ENCODE data around the gene TIAM1.
A peak's percentile ranks its signal among the peaks of the same experiment; 100 is the strongest.

TIAM1 gene

DNA sequence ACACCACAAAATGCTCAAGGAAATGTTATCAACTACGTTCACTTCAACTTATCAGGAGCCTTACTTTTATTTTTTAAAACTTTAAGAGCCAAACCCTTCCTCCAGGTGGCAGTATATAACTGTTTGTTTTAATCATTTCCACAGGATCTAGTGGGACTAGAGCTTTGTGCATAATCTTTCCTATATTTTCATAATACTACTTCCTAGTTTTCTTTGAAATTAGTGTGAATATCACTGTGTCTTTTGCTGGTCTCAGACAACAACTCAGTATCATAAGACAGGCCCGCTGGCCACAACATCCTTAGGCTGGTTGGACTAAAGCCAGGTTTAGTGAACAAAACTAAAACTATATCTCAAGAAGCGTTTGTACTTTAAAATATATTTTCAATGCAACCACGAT is 145.5 kb downstream of the TIAM1 start:
- H3K4me2 ChIP-seq (ENCODE audit: low read length) = no peak overlapping the region
- no peaks in the 10 kb centered on the region for H3K9me3 ChIP-seq (ENCODE audit: control insufficient read depth, insufficient read depth, low read length)
- H3F3A ChIP-seq (ENCODE audit: control insufficient read depth, insufficient read depth) = 0 out of 2 replicates have a peak, but pooled peaks cover 2% of the 10 kb centered on the region
- peaks cover 11% of the 10 kb centered on the region for H3K4me1 ChIP-seq (ENCODE audit: control insufficient read depth, low read length)
- no peaks in the 10 kb centered on the region for H3K9me2 ChIP-seq (replicated peaks; ENCODE audit: control insufficient read depth, low read length)
- no peaks in the 10 kb centered on the region for H3K79me2 ChIP-seq (ENCODE audit: control insufficient read depth, low read length)
- TF ChIP-seq, protein P1, sequence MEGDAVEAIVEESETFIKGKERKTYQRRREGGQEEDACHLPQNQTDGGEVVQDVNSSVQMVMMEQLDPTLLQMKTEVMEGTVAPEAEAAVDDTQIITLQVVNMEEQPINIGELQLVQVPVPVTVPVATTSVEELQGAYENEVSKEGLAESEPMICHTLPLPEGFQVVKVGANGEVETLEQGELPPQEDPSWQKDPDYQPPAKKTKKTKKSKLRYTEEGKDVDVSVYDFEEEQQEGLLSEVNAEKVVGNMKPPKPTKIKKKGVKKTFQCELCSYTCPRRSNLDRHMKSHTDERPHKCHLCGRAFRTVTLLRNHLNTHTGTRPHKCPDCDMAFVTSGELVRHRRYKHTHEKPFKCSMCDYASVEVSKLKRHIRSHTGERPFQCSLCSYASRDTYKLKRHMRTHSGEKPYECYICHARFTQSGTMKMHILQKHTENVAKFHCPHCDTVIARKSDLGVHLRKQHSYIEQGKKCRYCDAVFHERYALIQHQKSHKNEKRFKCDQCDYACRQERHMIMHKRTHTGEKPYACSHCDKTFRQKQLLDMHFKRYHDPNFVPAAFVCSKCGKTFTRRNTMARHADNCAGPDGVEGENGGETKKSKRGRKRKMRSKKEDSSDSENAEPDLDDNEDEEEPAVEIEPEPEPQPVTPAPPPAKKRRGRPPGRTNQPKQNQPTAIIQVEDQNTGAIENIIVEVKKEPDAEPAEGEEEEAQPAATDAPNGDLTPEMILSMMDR (IDR thresholded peaks at IDR 0.05; ENCODE audit: low read depth, low read length, poor library complexity, severe bottlenecking) = peak; percentile 66
- TF ChIP-seq EZH2phosphoT487 (IDR thresholded peaks at IDR 0.05; ENCODE audit: borderline replicate concordance, low read length) = no peak
- no peaks in the 10 kb centered on the region for H3K36me3 ChIP-seq (ENCODE audit: control insufficient read depth, low read length)
- H4K20me1 ChIP-seq (ENCODE audit: control insufficient read depth, insufficient read depth, low read depth, low read length) = no peaks in the 10 kb centered on the region
- H3K27me3 ChIP-seq (ENCODE audit: control insufficient read depth, low read length) = no peaks in the 10 kb centered on the region
- H3K4me3 ChIP-seq (ENCODE audit: low read length) = no peak overlapping the region
- no peak overlapping the region for H3K27ac ChIP-seq (ENCODE audit: low read depth, low read length)

DNA sequence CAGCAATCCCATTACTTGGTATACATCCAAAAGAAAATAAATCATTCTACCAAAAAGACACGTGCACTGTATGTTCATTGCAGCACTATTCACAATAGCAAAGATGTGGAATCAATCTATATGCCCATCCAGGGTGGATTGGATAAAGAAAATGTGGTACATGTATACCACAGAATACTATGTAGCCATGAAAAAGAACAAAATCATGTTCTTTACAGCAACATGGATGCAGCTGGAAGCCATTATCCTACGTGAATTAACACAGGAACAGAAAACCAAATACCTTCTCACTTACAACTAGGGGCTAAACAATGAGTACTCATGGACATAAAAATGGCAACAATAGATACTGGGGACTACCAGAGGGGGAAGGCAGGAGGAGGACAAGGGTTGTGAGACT is 147.3 kb downstream of the TIAM1 start:
- Histone ChIP-seq H3K27me3 (ENCODE audit: control insufficient read depth, low read length) (no peaks in the 10 kb centered on the region), H3K4me3 (ENCODE audit: low read length) (no peak overlapping the region), H3K27ac (ENCODE audit: low read depth, low read length) (no peak overlapping the region), H4K20me1 (ENCODE audit: control insufficient read depth, insufficient read depth, low read depth, low read length) (no peaks in the 10 kb centered on the region), H3K9me2 (replicated peaks; ENCODE audit: control insufficient read depth, low read length) (no peaks in the 10 kb centered on the region), H3K9me3 (ENCODE audit: control insufficient read depth, insufficient read depth, low read length) (no peaks in the 10 kb centered on the region), H3K36me3 (ENCODE audit: control insufficient read depth, low read length) (no peaks in the 10 kb centered on the region), H3K4me2 (ENCODE audit: low read length) (no peak overlapping the region), H3K79me2 (ENCODE audit: control insufficient read depth, low read length) (no peaks in the 10 kb centered on the region), H3K4me1 (ENCODE audit: control insufficient read depth, low read length) (peaks cover 10% of the 10 kb centered on the region), H3F3A (ENCODE audit: control insufficient read depth, insufficient read depth) (0 out of 2 replicates have a peak, but pooled peaks cover 2% of the 10 kb centered on the region)
- no peak for TF ChIP-seq EZH2phosphoT487 (IDR thresholded peaks at IDR 0.05; ENCODE audit: borderline replicate concordance, low read length)
- TF ChIP-seq, protein P1 (IDR thresholded peaks at IDR 0.05; ENCODE audit: low read depth, low read length, poor library complexity, severe bottlenecking) = no peak

DNA sequence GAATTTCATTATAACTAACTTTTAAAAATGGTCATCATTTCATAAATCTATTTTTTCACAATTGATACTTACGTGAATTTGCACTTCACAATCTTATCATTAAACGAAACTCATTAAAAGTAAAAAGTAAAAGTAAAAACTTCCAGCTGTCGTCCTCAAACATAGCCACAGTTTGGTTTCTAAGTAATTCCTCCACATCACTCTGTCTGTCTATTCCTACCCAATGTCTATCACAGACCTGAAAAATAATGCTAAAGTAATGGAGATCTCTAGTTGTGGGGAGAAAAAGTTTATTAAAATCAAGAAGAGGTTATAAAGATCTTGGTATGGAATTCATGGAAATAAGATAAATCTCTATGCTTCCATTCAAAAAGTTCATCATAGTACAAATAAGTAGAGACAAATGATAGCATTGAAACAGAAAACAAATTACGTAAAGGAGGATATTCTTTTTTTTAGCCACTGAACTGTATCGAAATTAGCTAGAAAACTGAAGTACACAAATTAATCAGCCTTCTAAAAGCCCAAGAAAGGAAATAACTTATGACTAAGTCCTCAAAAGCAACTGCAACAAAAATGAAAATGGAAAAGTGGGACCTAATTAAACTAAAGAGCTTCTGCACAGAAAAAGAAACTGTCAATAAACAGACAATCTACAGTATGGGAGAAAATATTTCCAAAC is 148.6 kb downstream of the TIAM1 start:
- no peaks in the 10 kb centered on the region for H3K4me1 ChIP-seq (ENCODE audit: control insufficient read depth, low read length)
- no peak overlapping the region for H3K27ac ChIP-seq (ENCODE audit: low read depth, low read length)
- no peaks in the 10 kb centered on the region for H4K20me1 ChIP-seq (ENCODE audit: control insufficient read depth, insufficient read depth, low read depth, low read length)
- no peaks in the 10 kb centered on the region for H3K9me3 ChIP-seq (ENCODE audit: control insufficient read depth, insufficient read depth, low read length)
- no peaks in the 10 kb centered on the region for H3K9me2 ChIP-seq (replicated peaks; ENCODE audit: control insufficient read depth, low read length)
- no peaks in the 10 kb centered on the region for H3K36me3 ChIP-seq (ENCODE audit: control insufficient read depth, low read length)
- H3K4me3 ChIP-seq (ENCODE audit: low read length) = no peak overlapping the region
- 0 out of 2 replicates have a peak, but pooled peaks cover 2% of the 10 kb centered on the region for H3F3A ChIP-seq (ENCODE audit: control insufficient read depth, insufficient read depth)
- H3K79me2 ChIP-seq (ENCODE audit: control insufficient read depth, low read length) = no peaks in the 10 kb centered on the region
- H3K4me2 ChIP-seq (ENCODE audit: low read length) = no peak overlapping the region
- no peaks in the 10 kb centered on the region for H3K27me3 ChIP-seq (ENCODE audit: control insufficient read depth, low read length)
- TF ChIP-seq EZH2phosphoT487 (IDR thresholded peaks at IDR 0.05; ENCODE audit: borderline replicate concordance, low read length) = no peak
- TF ChIP-seq, protein P1 (IDR thresholded peaks at IDR 0.05; ENCODE audit: low read depth, low read length, poor library complexity, severe bottlenecking) = no peak

Data from DOHH2 (cell line).